ENCODE data around the gene CES3. TPM values are rescaled to one million over a fixed set of nuclear protein-coding genes. Genes with fewer than 3 reads are reported as not detected.
A peak's percentile ranks its signal among the peaks of the same experiment; 100 is the strongest.

CES3 gene, protein sequence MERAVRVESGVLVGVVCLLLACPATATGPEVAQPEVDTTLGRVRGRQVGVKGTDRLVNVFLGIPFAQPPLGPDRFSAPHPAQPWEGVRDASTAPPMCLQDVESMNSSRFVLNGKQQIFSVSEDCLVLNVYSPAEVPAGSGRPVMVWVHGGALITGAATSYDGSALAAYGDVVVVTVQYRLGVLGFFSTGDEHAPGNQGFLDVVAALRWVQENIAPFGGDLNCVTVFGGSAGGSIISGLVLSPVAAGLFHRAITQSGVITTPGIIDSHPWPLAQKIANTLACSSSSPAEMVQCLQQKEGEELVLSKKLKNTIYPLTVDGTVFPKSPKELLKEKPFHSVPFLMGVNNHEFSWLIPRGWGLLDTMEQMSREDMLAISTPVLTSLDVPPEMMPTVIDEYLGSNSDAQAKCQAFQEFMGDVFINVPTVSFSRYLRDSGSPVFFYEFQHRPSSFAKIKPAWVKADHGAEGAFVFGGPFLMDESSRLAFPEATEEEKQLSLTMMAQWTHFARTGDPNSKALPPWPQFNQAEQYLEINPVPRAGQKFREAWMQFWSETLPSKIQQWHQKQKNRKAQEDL
- total RNA-seq: 1 to 10 TPM in 1 of 4 donors, under 1 TPM in 3; 0.31 to 1.6 (median 0.84) TPM

GRCh38 chr16:66961065-66961744, at the start of gene CES3:
TSS of gene CES3 (plus strand) at chr16:66961266. CDS start at chr16:66961308, 42 bp downstream.
- TF ChIP-seq, protein P1, sequence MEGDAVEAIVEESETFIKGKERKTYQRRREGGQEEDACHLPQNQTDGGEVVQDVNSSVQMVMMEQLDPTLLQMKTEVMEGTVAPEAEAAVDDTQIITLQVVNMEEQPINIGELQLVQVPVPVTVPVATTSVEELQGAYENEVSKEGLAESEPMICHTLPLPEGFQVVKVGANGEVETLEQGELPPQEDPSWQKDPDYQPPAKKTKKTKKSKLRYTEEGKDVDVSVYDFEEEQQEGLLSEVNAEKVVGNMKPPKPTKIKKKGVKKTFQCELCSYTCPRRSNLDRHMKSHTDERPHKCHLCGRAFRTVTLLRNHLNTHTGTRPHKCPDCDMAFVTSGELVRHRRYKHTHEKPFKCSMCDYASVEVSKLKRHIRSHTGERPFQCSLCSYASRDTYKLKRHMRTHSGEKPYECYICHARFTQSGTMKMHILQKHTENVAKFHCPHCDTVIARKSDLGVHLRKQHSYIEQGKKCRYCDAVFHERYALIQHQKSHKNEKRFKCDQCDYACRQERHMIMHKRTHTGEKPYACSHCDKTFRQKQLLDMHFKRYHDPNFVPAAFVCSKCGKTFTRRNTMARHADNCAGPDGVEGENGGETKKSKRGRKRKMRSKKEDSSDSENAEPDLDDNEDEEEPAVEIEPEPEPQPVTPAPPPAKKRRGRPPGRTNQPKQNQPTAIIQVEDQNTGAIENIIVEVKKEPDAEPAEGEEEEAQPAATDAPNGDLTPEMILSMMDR (IDR thresholded peaks at IDR 0.05): no peak
- no peak for DNase-seq (ENCODE audit: low spot score)
- peak; percentile 50 for ATAC-seq (ENCODE audit: low FRiP score)

DNA sequence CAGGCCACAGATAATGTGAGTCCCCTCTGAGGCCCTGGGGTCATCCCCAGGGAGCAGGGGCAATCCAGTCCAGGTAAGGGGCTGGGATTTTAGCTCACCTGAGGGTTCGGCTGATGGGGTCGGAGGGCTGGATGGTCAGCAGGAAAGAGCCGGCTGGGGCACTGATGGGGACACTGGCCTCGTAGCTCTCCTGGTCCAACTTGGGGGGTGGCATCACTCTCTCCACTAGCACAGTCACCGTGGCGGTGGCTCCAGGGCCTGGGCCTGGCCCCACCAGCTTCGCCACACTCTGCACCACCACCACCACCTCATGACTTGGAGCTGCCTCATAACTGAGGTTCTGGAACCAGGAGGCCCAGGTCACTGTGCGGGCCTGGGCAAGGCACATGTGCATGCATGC, 49.3 kb upstream of the CES3 start:
- TF ChIP-seq, protein P1 (IDR thresholded peaks at IDR 0.05): no peak
- ATAC-seq (ENCODE audit: low FRiP score) (no peak), DNase-seq (ENCODE audit: low spot score) (no peak)

DNA sequence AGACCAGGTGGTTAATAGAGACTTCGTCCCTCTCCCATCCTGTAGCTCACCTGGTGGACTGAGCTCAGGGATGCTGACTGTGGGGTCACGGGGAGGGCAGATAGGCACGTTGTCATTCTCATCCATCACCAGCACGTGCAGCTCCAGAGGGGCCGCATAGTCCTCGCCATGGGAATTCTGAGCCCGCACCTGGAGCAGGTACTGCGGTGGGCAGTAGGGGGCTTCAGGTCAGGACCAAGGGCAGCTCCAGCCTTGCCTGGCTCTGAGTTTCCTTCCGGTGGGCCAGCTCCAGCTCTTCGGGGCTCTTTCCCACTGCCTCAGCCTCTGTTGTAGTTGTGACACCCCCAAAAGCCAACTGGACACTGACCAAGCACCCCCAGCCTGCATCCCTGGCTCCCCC, 48.0 kb upstream of the CES3 start:
- TF ChIP-seq, protein P1 (IDR thresholded peaks at IDR 0.05): no peak
- ATAC-seq (ENCODE audit: low FRiP score) (no peak), DNase-seq (ENCODE audit: low spot score) (no peak)

DNA sequence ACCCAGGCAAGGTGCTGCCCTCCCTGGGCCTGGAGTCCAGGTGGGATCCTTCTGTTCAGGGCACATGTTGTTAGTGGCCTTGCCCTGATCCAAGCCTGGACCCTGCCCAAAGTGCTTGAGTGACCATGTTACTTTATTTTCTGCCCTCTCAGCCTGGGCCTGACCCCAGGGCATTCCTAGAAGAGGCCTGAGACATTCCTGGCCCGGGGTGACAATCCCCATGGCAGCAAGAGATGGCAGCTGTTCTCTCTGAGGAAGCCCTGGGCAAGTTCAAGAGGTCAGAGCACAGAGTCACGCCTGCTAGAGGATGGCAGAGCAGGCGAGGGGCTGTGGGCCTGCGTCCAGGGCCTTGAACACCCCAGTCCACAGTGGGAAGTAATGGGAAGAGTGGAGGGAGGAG, 47.4 kb upstream of the CES3 start:
- TF ChIP-seq, protein P1 (IDR thresholded peaks at IDR 0.05): no peak
- ATAC-seq (ENCODE audit: low FRiP score) (no peak), DNase-seq (ENCODE audit: low spot score) (no peak)

- no peak for DNase-seq (ENCODE audit: low spot score)
- ATAC-seq (ENCODE audit: low FRiP score): no peak
- TF ChIP-seq, protein P1 (IDR thresholded peaks at IDR 0.05): no peak
Measured at GRCh38 chr16:66914541-66914940, 46.5 kb upstream of the CES3 start.

- ATAC-seq (ENCODE audit: low FRiP score): no peak
- TF ChIP-seq, protein P1 (IDR thresholded peaks at IDR 0.05): no peak
- no peak for DNase-seq (ENCODE audit: low spot score)
Measured at GRCh38 chr16:66915041-66915440, 46.0 kb upstream of the CES3 start.
